DMS53 treated with DMSO at 0.1 percent for 48 hours (cell line): Measurements from ENCODE around the gene LCE3A.

Source experiments
- DNase-seq: peaks from one replicate; lab custom pipeline; 2025; ENCODE audit not compliant: unreplicated experiment; lab: John Stamatoyannopoulos, UW

The LCE3A gene

DNA sequence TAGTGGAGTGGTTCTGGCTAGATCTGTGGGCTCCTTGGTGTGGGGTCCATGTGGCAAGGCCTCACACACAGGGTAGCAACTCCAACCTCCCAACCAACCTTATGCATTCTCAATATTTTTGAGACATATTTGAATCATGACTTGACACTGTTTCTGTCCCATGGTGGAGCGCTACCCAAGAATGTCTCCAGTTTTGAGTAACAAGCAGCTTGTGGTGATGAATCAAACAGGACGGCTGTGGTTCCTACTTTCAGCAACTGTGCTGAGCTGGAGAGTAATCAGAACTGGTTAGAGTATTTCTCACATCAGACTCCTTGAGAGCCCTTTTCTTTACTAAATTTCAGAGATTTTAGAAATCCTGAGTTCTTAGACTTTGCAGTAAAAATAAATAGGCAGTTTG is 45.7 kb downstream of the LCE3A start:
- DNase-seq: no peak
